KMS-11 (cell line): ENCODE measurements around the gene SPHK1.

Experiments
- H2AFZ ChIP-seq: fragments of 200-600 bp; sonication (generic); 2 replicates; pipeline ENCODE4 v1.6.1; 2016; ENCODE audit warnings: antibody characterized with exemption, mixed run types, low read depth
- H3K27ac ChIP-seq: fragments of 200-600 bp; sonication (generic); 2 replicates; pipeline ENCODE4 v1.6.1; 2016; ENCODE audit warnings: mild to moderate bottlenecking, mixed run types
- H3K27me3 ChIP-seq: fragments of 200-600 bp; sonication (generic); 2 replicates; pipeline ENCODE4 v1.6.1; 2017; ENCODE audit warnings: mild to moderate bottlenecking, low read depth, mixed run types, moderate library complexity; ENCODE audit not compliant: insufficient read depth
- H3K36me3 ChIP-seq: fragments of 200-600 bp; sonication (generic); 2 replicates; pipeline ENCODE4 v1.6.1; 2017; ENCODE audit warnings: mild to moderate bottlenecking, mixed run types; ENCODE audit not compliant: insufficient read depth
- H3K4me1 ChIP-seq: fragments of 200-600 bp; sonication (generic); 2 replicates; pipeline ENCODE4 v1.6.1; 2016; ENCODE audit warnings: mild to moderate bottlenecking, low read depth, mixed run types; ENCODE audit not compliant: poor library complexity, severe bottlenecking
- H3K4me2 ChIP-seq: fragments of 200-600 bp; sonication (generic); 2 replicates; pipeline ENCODE4 v1.7.0; 2016; ENCODE audit warnings: mild to moderate bottlenecking, mixed run types
- H3K4me3 ChIP-seq: fragments of 200-600 bp; sonication (generic); IDR thresholded peaks from 2 replicates; pipeline ENCODE4 v1.6.1; 2017; ENCODE audit warnings: low read depth, low read length, mixed read lengths; ENCODE audit not compliant: insufficient read depth
- H3K79me2 ChIP-seq: fragments of 200-600 bp; sonication (generic); 2 replicates; pipeline ENCODE4 v1.6.1; 2016; ENCODE audit warnings: low read depth, mixed run types; ENCODE audit not compliant: insufficient read depth
- H3K9ac ChIP-seq: fragments of 200-600 bp; sonication (generic); 2 replicates; pipeline ENCODE4 v1.6.1; 2016; ENCODE audit warnings: mild to moderate bottlenecking, mixed run types
- H4K20me1 ChIP-seq: fragments of 200-600 bp; sonication (generic); 2 replicates; pipeline ENCODE4 v1.6.1; 2016; ENCODE audit warnings: mild to moderate bottlenecking, mixed run types; ENCODE audit not compliant: insufficient read depth
- TF ChIP-seq, protein P1 (sequence below): fragments of 200-600 bp; sonication (generic); conservative IDR thresholded peaks from 2 replicates; pipeline ENCODE4 v1.6.1; 2017; ENCODE audit warnings: low read depth, mild to moderate bottlenecking, antibody characterized with exemption, low read length, moderate library complexity, mixed read lengths

The SPHK1 gene

DNA sequence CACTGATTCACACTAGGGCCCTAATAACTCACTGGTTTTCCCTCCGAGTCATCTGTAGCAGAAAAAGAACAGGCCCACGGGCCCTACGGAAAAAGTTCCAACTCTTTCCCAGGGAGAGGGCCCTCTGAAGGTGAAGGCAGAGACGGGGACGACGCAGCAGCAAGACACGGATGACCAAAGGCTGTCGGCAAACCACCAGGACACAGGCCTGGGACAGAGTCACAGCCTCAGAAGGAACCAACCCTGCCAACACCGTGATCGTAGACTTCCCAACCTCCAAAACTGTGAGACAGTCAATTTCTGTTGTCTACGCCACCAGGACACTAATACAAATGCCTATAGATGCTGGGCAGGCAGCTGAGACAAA, 5.2 kb upstream of the SPHK1 start:
- H3K4me3 ChIP-seq, result no peak overlapping the region
- no peak overlapping the region for H2AFZ ChIP-seq
- H3K79me2 ChIP-seq, result no peaks in the 10 kb centered on the region
- no peak overlapping the region for H3K9ac ChIP-seq
- no peak overlapping the region for H3K4me2 ChIP-seq
- peaks cover 8% of the 10 kb centered on the region; the same call in 1 of the 2 replicates for H3K27me3 ChIP-seq
- no peak overlapping the region for H3K27ac ChIP-seq
- H3K4me1 ChIP-seq, result no peaks in the 10 kb centered on the region
- H3K36me3 ChIP-seq, result no peaks in the 10 kb centered on the region
- H4K20me1 ChIP-seq, result no peaks in the 10 kb centered on the region
- TF ChIP-seq, protein P1, sequence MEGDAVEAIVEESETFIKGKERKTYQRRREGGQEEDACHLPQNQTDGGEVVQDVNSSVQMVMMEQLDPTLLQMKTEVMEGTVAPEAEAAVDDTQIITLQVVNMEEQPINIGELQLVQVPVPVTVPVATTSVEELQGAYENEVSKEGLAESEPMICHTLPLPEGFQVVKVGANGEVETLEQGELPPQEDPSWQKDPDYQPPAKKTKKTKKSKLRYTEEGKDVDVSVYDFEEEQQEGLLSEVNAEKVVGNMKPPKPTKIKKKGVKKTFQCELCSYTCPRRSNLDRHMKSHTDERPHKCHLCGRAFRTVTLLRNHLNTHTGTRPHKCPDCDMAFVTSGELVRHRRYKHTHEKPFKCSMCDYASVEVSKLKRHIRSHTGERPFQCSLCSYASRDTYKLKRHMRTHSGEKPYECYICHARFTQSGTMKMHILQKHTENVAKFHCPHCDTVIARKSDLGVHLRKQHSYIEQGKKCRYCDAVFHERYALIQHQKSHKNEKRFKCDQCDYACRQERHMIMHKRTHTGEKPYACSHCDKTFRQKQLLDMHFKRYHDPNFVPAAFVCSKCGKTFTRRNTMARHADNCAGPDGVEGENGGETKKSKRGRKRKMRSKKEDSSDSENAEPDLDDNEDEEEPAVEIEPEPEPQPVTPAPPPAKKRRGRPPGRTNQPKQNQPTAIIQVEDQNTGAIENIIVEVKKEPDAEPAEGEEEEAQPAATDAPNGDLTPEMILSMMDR, result no peak

DNA sequence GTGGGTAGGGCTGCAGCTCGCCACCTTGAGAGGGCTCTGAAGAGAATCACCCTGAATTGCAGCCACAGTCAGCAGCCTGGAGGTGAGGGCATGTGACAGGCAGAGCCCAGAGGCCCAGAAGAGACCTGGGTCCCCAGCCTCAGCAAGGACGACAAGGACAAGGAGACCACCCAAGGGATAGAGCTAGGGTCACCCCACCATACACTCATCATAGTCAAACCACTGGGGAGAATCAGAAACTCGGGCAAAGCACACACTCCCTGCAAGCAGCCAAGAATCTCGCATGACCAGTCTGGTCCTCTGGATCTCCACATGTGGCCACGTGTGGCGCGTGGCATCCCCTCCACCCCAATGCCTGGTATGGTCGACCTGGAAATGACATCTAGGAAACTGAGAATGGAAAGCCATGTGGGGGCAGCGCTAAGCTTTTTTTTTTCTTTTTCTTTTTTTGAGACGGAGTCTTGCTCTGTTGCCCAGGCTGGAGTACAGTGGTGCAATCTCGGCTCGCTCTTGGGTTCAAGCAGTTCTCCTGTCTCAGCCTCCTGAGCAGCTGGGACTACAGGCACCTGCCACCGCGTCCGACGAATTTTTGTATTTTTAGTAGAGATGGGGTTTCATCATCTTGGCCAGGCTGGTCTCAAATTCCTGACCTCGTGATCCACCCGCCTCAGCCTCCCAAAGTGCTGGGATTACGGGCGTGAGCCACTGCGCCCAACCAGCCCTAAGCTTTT, 4.6 kb upstream of the SPHK1 start:
- no peak overlapping the region for H3K4me2 ChIP-seq
- H3K4me3 ChIP-seq, result no peak overlapping the region
- H3K36me3 ChIP-seq, result no peaks in the 10 kb centered on the region
- no peak overlapping the region for H3K27ac ChIP-seq
- TF ChIP-seq, protein P1, result no peak
- no peaks in the 10 kb centered on the region for H4K20me1 ChIP-seq
- peaks cover 11% of the 10 kb centered on the region for H3K27me3 ChIP-seq
- no peaks in the 10 kb centered on the region for H3K79me2 ChIP-seq
- H2AFZ ChIP-seq, result no peak overlapping the region
- H3K9ac ChIP-seq, result no peak overlapping the region
- H3K4me1 ChIP-seq, result peaks cover 3% of the 10 kb centered on the region

DNA sequence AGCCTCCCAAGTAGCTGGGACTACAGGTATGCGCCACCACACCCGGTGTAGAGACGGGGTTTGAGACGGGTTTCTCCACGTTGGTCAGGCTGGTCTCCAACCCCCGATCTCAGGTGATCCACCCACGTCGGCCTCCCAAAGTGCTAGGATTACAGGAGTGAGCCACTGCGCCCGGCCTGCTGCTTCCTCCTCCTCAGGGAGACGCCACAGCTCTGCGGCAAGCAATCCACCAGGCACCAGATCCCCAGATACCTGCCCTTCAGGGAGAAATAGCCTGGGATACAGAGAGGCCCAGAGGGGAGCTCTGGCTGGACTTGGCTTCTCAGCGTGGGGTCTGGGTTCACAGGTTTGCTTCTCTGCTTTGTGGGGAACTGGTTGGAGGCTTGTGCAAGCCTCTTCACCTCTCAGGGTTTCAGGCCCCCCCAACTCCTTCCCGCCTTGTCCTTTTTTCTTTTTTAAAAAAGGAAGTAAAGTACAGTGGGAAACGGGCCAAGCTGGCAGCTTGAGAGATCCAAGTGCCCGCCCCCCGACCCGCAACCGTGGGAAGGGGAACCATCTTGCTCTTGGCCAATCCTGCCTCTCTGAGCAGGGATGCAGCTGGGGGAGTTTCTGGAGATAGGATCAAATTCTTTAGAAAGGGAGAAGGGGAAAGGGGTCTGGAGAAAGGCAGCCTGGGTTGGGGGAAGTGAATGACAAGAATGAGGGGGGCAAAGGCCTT, 2.6 kb upstream of the SPHK1 start:
- H2AFZ ChIP-seq, result no peak overlapping the region
- peaks cover 17% of the 10 kb centered on the region for H3K4me1 ChIP-seq
- H3K27me3 ChIP-seq, result peaks cover 19% of the 10 kb centered on the region
- H3K79me2 ChIP-seq, result no peaks in the 10 kb centered on the region
- H3K4me3 ChIP-seq, result no peak overlapping the region
- H4K20me1 ChIP-seq, result no peaks in the 10 kb centered on the region
- TF ChIP-seq, protein P1, result no peak
- H3K36me3 ChIP-seq, result no peaks in the 10 kb centered on the region
- H3K4me2 ChIP-seq, result no peak overlapping the region
- H3K9ac ChIP-seq, result no peak overlapping the region
- no peak overlapping the region for H3K27ac ChIP-seq

DNA sequence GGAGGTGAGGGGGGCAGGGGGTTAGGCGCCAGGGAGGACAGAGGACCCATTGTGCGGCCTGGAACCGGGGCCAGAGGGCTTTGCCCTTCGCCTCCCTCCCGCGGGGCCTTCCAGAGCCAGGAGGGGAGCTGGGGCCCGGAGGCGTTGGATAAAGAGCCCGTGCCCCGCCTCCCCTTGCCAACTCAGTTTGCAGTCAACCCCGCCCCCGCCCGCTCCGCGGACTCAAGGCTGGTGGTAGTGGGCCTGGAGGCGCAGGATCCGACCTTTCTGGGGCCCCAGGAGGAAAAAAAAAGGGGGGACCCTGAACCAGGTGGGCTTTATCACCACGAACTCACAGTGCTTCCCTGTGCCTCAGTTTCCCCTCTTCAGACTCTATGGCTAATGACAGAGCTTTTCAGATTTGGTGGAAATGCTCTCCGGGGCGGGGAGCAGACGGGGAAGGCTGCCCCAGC, 2.0 kb upstream of the SPHK1 start:
- Histone ChIP-seq H3K4me1 (peaks cover 17% of the 10 kb centered on the region), H3K79me2 (no peaks in the 10 kb centered on the region), H3K4me2 (peak overlapping the region; percentile 99), H2AFZ (peak overlapping the region; percentile 84; the same call in 1 of the 2 replicates), H3K4me3 (no peak overlapping the region), H3K9ac (peak overlapping the region; percentile 33; the same call in 1 of the 2 replicates), H3K27ac (no peak overlapping the region), H3K27me3 (peaks cover 19% of the 10 kb centered on the region), H4K20me1 (no peaks in the 10 kb centered on the region), H3K36me3 (no peaks in the 10 kb centered on the region)
- TF ChIP-seq, protein P1, result no peak
